ENCODE data around the gene FSTL5.
"Not testable (repeated sequence)": the region's sequence is repeated elsewhere in the genome, so short reads cannot be mapped to it uniquely, and the experiment has no call there.

The FSTL5 gene

DNA sequence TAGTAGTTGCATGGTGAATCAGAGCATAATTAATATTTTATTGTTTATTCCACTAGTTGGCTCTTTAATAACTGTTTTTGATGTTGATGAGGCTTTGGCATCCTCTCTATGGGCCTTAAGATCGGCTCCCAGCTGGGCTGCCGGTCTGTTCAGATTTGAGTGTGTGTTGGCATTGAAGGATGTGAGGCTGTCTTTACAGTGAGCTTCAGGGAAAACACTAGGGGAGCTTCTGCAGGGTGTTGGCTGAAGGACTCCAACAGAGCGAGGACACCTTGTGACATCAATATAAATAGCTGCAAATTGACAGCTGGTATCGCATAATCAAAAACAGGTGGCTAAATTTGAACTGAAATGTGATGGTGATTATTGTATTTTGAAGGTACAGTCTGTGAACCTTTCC, 322.0 kb downstream of the FSTL5 start:
- no peak for DNase-seq (ENCODE audit: low read depth)

DNA sequence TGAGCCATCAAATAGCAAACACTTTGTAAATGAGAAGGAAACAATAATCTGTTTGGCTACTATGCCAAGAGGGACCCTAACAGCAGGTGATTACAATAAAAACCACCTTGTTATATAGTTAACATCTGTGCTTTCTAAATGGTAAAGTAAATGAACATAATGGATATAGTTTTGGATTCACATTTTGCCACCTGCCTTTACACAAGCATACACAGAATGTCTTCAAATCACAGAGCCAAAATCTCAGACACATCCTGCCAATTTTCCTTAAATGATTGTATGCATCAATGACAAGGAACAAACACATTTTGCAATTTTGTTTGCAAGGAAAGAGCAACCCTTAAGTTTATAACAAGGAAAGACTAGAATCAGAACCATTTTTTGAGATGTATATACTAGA, 334.2 kb downstream of the FSTL5 start:
- DNase-seq (ENCODE audit: low read depth), result no peak

DNA sequence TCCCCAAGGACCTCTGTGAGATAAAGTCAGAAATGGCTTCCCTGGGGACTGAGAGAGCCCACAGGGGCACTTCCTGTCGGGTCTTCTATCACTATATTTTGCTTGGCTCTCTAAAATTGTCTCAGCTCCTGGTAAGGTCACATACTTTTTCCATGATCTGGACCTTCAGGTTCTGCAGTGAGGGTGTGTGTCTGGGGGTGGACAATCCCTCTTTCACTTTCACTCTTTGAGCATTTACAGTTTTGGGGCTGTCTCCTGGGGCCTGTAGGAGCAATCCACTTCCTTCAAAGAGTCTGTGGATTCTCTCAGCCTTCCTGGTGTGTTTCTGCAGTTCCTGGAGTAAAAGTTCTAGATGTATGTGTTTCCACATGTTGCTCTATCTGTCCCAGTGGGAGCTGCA, 335.7 kb downstream of the FSTL5 start:
- no peak for DNase-seq (ENCODE audit: low read depth)

DNA sequence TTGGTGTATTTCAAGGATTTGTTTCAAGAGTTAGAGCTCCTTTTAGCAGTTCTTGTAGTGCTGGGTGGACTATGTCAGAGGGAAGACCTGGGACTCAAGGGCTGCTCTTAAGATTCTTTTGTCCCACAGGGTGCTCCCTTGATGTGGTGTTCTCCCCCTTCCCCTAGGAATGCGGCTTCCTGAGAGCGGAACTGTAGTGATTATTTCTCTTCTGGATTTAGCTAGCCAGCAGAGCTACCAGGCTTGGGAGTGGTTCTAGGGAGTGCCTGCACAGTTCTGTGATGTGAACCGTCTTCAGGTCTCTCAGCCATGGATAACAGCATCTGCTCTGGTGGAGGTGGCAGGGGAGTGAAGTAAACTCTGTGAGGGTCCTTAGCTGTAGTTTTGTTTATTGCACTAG, 336.8 kb downstream of the FSTL5 start:
- no peak for DNase-seq (ENCODE audit: low read depth)

DNA sequence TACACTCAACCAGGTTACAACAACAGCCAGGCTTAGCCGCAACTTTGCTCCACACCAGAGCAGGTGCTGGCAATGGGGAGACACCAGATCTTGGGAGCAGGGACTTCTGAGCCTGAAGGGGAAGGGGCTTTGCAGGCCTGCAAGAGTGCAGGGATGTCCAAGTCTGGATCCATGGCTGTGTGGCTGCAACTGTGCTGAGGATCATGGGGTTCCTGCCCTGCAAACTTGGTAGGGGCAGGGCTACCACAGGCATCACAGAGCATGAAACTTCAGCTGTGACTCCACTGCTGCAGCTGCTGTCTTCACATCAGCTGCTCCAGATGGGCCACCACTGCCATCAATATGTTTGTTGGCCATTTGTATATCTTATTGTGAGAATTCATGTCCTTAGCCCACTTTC, 340.4 kb downstream of the FSTL5 start:
- no peak for DNase-seq (ENCODE audit: low read depth)

DNA sequence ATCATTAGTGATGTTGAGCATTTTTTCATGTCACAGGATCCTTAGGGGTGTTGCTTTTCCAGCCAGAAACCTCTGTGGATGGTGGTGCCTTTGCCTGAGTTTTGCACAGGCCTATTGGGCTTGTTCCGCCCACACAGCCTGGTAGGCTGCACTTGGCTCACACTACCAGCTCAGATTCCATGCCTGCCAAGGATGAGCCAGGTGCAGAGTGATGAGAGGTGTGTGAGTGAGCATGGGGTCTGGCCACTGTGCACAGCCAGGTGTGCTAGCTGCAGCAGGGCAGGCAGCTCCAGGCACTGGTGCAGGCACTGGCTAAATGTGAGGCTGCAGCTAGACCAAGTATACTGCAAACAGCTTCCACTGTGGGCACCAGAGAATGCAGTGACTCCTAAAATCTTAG, 341.6 kb downstream of the FSTL5 start:
- no peak for DNase-seq (ENCODE audit: low read depth)

DNA sequence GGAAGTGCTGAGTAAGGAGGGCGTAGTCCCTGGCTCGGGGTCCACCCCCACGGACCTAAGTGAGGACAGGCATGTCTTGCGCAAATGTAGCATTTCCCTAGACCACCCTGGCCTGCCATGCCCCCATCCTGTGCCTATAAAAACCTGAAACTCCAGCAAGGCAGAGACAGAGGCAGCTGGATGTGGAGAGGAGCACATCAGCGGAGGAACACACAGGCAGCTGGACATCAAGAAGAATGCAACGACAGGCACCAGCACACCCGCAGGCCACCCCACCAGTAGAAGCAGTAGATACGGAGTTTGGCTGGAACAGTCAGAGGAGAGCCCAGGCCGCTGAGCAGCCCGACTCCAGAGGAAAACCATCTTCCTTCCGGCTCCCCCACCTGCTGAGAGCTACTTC, 345.9 kb downstream of the FSTL5 start:
- no peak for DNase-seq (ENCODE audit: low read depth)

DNA sequence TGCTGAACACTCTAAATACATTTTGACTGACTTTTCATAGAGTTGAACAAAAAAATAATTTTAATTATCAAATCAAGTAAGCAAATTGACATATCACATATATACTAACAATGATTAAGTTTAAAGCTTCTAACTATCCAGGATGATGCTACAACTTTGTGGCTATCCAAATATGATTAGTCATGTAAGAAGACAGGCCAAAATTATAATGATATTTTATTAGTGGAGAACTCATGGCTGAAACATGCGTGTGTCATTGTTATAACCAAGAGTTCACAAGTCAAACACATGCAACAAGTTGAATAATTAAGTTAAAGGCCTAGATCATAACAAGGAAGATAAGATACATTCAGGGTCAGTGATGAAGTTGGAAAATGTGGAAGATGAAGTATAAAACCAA, 346.8 kb downstream of the FSTL5 start:
- DNase-seq (ENCODE audit: low read depth), result no peak

DNA sequence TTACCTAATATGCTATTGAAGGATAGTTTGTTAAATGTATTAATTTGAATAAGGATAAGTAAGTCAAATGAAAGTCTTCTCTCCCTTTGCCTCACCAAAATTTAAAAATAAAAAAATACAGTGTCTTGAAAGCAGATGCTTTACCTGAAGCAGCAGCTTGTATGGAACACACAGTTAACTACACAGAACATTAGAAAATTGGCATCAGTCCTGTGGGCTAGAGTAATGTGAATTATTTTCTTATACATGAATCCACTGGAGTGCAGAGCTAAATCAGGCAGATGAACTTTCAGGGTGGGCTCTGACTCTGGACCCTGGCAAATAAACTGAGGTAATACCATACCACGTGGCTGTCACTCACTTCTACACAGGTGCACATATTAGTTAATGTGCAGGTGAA, 348.0 kb downstream of the FSTL5 start:
- DNase-seq (ENCODE audit: low read depth), result no peak

DNA sequence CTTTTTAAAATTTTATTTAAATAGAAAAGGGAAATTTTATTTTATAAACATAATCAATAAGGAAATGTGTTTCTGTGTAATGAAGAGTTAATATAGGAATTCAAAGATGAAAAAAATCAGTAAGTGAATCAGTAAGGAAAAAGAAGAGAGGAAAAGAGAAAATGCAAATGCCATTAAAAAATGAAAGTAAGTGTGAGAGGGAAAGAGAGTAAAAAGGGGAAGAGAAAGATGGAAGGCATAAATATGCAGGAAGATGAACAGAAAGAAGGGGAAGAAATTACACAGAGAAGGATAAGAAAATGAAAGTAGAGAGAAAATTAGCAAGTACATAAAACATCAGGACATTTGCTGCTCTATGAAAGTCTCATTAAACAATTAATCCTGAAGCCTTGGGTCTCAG, 349.9 kb downstream of the FSTL5 start:
- no peak for DNase-seq (ENCODE audit: low read depth)

DNA sequence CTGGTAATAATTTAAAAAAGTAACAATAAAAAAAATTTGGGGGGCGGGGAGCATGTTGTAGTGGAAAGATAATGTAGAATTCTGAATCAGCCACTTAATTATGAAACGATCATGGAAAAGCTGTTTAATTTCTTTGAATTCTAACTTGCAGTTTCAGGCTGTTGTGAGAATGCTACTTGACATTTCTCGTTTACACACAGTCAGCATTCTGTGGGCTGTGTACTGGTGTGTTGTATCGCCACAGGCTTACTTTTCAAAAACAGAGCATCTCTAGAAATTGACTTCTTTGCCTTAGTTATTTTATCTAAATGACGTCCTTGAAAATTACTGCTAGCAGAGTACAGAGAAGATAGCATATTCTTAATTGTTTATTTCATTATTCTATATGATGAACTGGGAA, 350.4 kb downstream of the FSTL5 start:
- no peak for DNase-seq (ENCODE audit: low read depth)

DNA sequence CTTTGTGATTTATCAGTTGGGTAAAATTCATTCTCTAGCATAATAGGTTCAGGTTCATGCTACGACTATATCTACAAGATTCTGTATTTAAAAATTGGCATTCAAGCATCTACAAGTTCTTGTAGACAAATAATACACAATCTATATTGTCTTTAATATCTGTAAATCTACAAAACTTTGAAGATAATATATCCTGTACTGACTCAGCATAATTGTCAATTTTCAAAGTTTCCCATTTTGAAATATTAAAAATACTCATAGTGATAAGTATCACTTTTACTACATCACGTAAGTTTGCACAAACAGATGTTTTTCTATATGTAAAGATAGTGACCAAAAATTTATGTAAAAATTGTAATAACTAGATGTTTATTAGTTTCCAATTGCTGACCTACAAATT, 360.6 kb downstream of the FSTL5 start:
- no peak for DNase-seq (ENCODE audit: low read depth)

DNA sequence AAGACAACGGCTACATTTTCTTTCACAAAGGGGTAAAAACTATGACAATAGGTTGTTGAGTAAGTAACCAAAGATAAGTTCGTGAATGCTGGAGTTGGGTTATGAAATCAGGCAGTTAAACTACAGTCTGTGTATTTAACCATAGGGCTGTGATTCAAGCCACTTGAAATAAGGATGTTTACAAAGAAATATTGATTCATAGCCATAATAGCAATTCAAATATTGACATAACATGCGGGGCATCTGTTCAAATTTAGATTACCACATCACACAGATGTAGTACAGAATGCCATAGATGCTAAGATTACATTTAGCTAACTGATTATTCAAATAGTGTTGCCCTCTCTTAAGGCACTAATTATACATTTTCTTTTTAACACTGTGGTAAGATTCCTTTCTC, 364.1 kb downstream of the FSTL5 start:
- DNase-seq (ENCODE audit: low read depth), result no peak

DNA sequence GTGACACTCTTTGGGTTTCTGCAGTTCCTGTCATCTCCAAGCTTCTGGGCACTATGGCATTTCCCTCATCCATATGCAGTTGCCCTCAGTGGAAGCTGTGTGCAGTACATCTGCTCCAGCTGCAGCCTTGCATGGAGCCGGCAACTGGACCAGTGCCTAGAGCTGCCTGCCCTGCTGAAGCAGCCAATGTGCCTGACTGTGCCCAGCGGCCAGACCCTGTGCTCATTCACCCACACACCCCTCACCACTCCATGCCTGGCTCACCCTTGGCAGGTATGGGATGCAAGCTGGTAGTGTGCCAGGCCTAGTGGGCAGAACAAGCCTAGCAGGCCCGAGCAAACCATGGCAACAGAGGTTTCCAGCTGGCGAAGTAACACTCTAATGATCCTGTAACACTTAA, 370.8 kb downstream of the FSTL5 start:
- DNase-seq (ENCODE audit: low read depth), result no peak

DNA sequence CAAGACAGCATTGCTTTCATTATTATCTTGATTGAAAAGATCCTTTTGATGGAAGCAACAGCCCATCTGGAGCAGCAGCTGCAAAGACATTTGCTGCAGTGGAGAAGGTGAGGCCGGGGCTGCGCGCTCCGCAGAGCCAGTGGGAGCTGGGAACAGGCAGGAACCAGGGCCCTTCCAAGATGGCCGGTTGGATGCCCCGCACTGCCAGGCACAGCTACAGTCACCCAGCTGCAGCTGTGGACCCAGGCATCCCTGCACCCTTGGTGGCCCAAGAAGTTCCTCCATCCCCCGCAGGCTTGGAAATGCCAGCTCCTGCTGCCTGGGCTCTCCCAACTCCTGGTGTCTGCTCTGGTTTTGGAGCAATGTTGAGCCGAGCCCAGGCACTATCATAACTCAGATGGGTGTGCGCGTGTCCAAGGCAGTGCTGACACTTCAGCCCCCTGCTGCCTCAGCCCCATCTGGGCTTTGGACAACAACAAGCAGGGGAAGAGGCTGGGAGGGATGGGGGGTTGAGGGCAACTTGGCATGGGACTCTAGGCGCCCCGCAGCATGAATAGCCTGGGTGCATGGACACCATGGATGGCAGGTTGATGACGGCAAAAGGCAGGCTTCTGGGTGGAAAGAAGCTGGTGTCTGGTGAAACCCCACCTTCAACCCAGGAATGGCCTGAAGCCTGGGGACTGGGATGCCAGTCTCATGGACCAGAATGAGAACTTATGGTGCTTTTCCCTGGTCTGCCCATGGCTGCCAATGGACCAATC, 371.8 kb downstream of the FSTL5 start:
- no peak for DNase-seq (ENCODE audit: low read depth)

DNA sequence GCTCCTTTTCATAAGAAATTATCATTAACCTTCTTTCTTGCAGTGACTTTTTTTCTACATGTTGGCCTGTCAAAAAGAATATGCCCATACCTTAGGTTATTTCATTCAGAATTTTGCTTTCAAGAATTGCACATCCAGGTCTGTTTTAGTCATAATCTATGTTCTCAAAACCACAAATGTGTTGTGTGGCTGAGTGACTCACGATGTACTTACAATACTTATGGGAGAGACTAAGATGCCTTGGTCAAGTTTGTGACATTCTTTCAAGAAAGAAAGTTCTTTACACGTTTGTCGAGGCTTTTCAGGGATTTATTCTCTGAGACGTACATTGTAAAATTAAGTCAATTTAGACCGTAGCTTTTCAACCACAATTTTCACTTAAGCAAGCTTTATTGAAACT, 396.7 kb downstream of the FSTL5 start:
- DNase-seq (ENCODE audit: low read depth), result no peak

DNA sequence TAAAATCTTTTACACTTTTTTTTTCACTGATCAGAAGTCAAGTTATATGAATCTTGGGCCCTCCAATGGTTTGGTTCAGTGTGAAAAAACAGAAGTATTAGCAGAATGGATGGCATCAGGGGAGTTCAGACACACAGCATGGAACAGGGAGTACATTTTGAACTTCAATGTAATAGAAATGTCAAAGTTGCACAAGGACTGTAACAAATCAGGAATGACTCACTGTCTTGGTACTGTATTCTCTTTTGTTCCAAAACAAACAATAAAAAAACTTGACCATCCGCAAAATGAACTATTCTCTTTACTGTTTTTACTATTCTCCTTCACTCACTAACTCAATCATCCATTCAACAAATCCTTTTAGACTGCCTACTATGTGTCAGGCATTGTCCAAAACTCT, 401.0 kb downstream of the FSTL5 start:
- DNase-seq (ENCODE audit: low read depth), result no peak

DNA sequence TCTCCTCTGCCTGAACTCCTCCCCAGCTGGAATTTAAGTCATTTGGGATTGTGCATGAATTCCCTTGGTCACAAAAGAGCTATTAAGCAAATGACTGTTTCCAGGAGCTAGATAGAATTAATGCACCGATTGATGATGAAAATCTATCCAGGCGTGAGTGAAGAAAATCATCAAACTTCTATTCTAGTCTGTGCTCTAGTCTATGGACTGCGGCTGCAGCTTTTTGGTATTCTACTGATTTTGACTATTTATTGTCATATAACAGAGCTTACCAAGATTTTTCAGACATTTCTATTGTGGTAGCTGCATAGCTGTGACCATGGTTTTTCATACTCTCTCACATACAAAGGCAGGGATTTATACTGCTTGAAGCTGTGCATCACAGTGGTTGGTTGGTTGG, 403.8 kb downstream of the FSTL5 start:
- DNase-seq (ENCODE audit: low read depth), result no peak

DNA sequence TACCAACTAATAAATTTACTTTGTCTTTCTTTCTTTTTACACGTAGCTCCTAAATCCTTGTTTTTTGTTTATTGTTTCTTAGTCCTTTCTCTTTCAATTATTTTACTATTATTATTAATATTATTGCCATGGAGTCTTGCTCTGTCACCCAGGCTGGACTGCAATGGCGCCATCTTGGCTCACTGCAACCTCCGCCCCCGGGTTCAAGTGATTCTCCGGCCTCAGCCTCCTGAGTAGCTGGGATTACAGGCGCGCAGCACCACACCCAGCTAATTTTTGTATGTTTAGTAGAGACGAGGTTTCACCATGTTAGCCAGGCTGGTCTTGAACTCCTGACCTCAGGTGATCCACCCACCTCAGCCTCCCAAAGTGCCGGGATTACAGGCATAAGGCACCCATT, 405.4 kb downstream of the FSTL5 start:
- not testable (repeated sequence) for DNase-seq (ENCODE audit: low read depth)

DNA sequence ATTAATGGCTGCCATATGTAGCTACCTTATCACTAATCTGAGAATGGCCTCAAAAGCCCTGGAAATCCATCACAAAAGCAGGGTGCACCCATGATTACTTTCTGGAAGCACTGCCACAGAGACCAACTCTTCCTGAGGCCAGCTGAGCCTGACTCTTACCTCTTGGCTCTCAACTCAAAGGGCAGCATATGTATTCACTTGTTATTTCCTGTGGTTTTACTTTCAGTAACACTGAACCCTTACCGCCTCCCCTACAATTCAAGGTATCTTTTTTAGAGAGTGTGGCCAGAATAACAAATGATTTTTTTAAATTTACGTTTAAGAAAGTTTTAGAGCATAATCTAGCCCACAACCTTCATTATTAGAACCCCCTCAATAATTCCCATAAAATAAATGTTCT, 434.9 kb downstream of the FSTL5 start:
- DNase-seq (ENCODE audit: low read depth), result no peak

DNA sequence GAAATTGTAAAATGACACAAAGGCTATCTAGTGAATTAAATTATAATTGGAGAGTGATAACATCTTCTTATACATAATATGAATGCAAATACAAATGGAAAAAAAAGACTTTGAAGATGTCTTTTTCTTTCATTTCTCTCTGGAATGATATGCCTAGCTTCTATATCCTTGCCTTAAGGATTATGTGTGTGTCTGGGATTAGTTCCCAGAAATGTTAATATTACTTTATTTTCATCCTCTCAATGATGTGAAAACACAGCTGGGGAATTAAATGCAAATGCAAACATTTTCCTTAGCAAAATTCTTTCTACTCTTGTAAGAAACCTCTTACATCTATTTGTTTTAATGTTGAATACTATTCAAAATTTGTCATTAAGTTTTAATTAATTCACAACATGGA, 441.9 kb downstream of the FSTL5 start:
- no peak for DNase-seq (ENCODE audit: low read depth)

DNA sequence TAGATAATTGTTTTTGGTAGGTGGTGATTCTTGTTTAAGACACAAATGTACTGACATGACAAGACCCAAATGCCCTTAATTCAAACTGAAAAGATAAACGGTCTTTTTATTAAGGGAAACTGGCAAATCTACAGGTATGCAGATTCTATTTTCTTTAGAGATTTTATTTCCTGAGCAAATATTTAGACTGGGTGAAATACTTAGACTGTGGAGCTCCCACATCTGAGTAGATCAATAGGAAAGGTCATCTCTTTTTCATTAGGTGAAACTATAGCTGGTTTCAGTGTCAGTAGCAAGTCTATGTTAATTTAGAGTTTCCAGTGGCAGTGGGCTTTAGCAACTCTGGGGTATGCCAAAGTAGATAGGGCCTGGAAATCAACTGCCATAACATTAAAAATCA, 446.7 kb downstream of the FSTL5 start:
- no peak for DNase-seq (ENCODE audit: low read depth)

DNA sequence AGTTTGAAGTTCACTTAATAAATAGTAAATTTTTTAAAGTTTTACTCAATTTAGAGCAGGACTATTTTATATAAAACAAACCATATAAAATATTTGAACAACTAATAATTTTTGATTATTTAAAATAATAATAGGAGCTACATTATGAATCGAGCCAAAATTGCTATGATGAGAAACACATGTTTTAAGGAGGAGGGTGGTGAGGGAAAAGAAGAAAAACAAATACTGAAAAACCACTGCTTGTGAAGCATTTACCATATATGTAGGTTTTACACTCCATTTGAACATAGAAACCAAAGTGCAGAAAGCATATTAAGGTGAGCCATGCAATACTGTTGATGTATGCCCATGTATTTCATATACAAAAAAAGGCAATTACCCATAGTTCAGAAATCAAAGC, 448.9 kb downstream of the FSTL5 start:
- DNase-seq (ENCODE audit: low read depth), result no peak

DNA sequence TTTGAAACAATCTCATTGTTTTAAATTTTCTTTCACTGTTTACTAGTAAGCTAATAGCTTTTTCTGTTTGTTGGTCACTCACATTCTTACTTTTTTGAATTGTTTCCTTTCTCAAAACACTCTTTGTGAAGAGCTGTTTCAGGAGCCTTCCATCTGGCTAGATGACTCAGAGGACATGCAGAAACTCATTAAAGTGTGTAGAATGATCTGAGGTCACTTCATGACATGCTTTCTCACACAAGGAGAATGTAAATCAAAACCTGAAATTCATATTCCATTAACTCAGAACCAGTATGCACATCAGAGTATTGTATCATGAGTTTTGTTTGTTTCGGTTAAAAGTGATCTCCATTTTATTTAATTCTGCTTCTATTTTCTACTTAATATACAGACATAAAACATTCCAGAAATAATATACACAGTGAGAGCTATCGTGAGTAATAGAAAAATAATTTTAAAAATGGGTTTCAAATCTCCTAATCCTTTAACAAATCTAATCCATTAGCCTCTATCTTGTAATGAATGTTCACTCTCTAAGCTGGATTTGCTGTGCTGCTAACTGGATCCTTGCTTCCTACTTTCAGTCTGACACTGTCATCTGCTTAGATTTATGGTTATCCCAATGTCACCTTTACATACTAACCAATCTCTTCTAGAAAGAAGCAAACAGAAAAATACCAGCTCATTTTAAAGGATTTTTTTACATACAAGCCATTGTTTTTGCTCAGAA, 449.6 kb downstream of the FSTL5 start:
- no peak for DNase-seq (ENCODE audit: low read depth)
